Lower leg skin (tissue), 4 donors: Measurements from ENCODE around the gene BAG3. TPM values are rescaled to one million over a fixed set of nuclear protein-coding genes. Genes with fewer than 3 reads are reported as not detected.

ENCODE experiments used
- DNase-seq, 2 donors: peaks; one replicate each; pipeline ENCODE4 v3.0.0-alpha.2; 2019; ENCODE audit warnings: low spot score in 2 of 2
- H3K4me3 ChIP-seq: fragments of 200-600 bp; sonication (generic); 2 replicates; pipeline ENCODE4 v1.5.1; 2017; ENCODE audit warnings: mild to moderate bottlenecking, low read depth; ENCODE audit not compliant: poor library complexity, severe bottlenecking
- CTCF ChIP-seq, 3 donors: fragments of 450-650 bp; IDR thresholded peaks; one replicate each; pipeline ENCODE4 v1.5.1; 2016; ENCODE audit warnings: antibody characterized with exemption in 3 of 3, mild to moderate bottlenecking in 3 of 3, moderate library complexity in 2 of 3
- POLR2A ChIP-seq, 2 donors: fragments of 450-650 bp; IDR thresholded peaks; one replicate each; pipeline ENCODE4 v1.6.1; 2016 to 2017; ENCODE audit warnings: antibody characterized with exemption in 2 of 2, mild to moderate bottlenecking in 1 of 2, moderate library complexity in 1 of 2
- WGBS, 2 donors: methylation state at CpG; one replicate each; pipeline ENCODE4 v1.1.5; 2018; 5-methylcytosine and 5-hydroxymethylcytosine counted together
- intact Hi-C: fragments of 100-400 bp; cut with DNase I; formaldehyde crosslinking; loops from one replicate; pipeline ENCODE4 v1.15.0; 2023; ENCODE audit warnings: low total_unique reads
- total RNA-seq, 4 donors: library from RNA; depleted of rRNA; stranded (reverse); fragments of >200 nt; gene quantifications; one replicate each; pipeline ENCODE4 v1.1.0, GENCODE V29; 2016

The BAG3 gene
- total RNA-seq, 4 donors from 2014 or later, result 55.5 to 87.8 (median 77.9) TPM

GRCh38 chr10:119694608-119695007, 43.4 kb downstream of the BAG3 start:
- TF ChIP-seq CTCF (IDR thresholded peaks at IDR 0.05) (no peak), POLR2A (IDR thresholded peaks at IDR 0.05) (no peak)
- intact Hi-C loops, result no loop called here
- 76 to 90% methylated on average over 7 of the region's 7 CpGs for WGBS, 2 donors

GRCh38 chr10:119700321-119700954, 49.3 kb downstream of the BAG3 start:
- TF ChIP-seq POLR2A (IDR thresholded peaks at IDR 0.05) (no peak), CTCF (IDR thresholded peaks at IDR 0.05) (no peak)
- WGBS, 2 donors, result 85 to 86% methylated on average over 4 of the region's 4 CpGs
- no peak for DNase-seq
- intact Hi-C loops, result no loop called here
- no peak overlapping the region for H3K4me3 ChIP-seq

More at GRCh38 chr10:119694608-119695007, 43.4 kb downstream of the BAG3 start:
- DNase-seq, result no peak
- no peak overlapping the region for H3K4me3 ChIP-seq

GRCh38 chr10:119701861-119702260, 50.7 kb downstream of the BAG3 start:
- no peak overlapping the region for H3K4me3 ChIP-seq
- 58 to 62% methylated on average over 7 of the region's 7 CpGs for WGBS, 2 donors
- no peak for TF ChIP-seq POLR2A (IDR thresholded peaks at IDR 0.05)
- TF ChIP-seq CTCF (IDR thresholded peaks at IDR 0.05), result no peak
- intact Hi-C loops, result no loop called here
- DNase-seq, result no peak

- intact Hi-C loops, result no loop called here
- WGBS, 2 donors, result 84 to 85% methylated on average over 2 of the region's 2 CpGs
- DNase-seq, result no peak
- TF ChIP-seq POLR2A (IDR thresholded peaks at IDR 0.05) (no peak), CTCF (IDR thresholded peaks at IDR 0.05) (no peak)
- no peak overlapping the region for H3K4me3 ChIP-seq
Observed at GRCh38 chr10:119702583-119702982, 51.4 kb downstream of the BAG3 start.

- H3K4me3 ChIP-seq, result no peak overlapping the region
- no peak for DNase-seq
- 84 to 86% methylated on average over 9 of the region's 9 CpGs for whole genome bisulfite sequencing, 2 donors
- intact Hi-C loops, result no loop called here
- TF ChIP-seq POLR2A (IDR thresholded peaks at IDR 0.05), result no peak
- TF ChIP-seq CTCF (IDR thresholded peaks at IDR 0.05), result no peak
Observed at GRCh38 chr10:119703903-119704508, 52.8 kb downstream of the BAG3 start.
